GM12891 (cell line): ENCODE results near the gene SENP3.
A peak's percentile ranks its signal among the peaks of the same experiment; 100 is the strongest.

ENCODE experiments used
- PAX5 ChIP-seq: IDR thresholded peaks from 2 replicates; pipeline ENCODE4 v1.6.1; 2011; ENCODE audit warnings: low read length, moderate library complexity, mild to moderate bottlenecking; ENCODE audit not compliant: insufficient read depth, severe bottlenecking
- POLR2A ChIP-seq: IDR thresholded peaks from 2 replicates; pipeline ENCODE4 v1.6.1; 2011; ENCODE audit warnings: low read depth, low read length, control low read depth
- POLR2AphosphoS5 ChIP-seq: IDR thresholded peaks from 2 replicates; pipeline ENCODE4 v1.6.1; 2011; ENCODE audit warnings: low read depth, low read length, control low read depth
- TAF1 ChIP-seq: IDR thresholded peaks from 2 replicates; pipeline ENCODE4 v1.6.1; 2011; ENCODE audit warnings: low read depth, low read length, control low read depth

- TF ChIP-seq POLR2AphosphoS5 (peak; percentile 25), POLR2A (peak; percentile 42), TAF1 (no peak), PAX5 (no peak)
Observed at GRCh38 chr17:7577327-7578199, 15.8 kb downstream of the SENP3 start.
